ENCODE measurements around the gene ZNF831. TPM values are rescaled to one million over a fixed set of nuclear protein-coding genes. Genes with fewer than 3 reads are reported as not detected.

The ZNF831 gene
- polyA plus RNA-seq, 1 of the 3 experiments (the other 2 are of a cell fraction) = not detected

DNA sequence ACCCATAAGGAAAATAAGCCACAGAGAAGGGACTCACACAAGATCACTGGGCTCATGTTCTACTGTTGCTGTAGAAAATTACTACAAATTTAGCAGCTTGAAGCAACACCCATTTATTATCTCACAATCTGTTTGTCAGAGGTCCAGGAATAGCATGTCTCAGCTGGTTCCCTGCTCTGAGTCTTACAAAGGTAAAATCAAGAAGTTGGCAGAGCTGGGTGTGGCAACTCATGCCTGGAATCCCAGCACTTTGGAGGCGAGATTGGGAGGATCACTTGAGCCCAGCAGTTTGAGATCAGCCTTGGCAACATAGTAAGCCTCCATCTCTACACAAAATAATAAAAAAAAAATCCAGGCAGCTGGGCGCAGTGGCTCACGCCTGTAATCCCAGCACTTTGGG, 28.5 kb upstream of the ZNF831 start (continued):
- TF ChIP-seq, protein P1, sequence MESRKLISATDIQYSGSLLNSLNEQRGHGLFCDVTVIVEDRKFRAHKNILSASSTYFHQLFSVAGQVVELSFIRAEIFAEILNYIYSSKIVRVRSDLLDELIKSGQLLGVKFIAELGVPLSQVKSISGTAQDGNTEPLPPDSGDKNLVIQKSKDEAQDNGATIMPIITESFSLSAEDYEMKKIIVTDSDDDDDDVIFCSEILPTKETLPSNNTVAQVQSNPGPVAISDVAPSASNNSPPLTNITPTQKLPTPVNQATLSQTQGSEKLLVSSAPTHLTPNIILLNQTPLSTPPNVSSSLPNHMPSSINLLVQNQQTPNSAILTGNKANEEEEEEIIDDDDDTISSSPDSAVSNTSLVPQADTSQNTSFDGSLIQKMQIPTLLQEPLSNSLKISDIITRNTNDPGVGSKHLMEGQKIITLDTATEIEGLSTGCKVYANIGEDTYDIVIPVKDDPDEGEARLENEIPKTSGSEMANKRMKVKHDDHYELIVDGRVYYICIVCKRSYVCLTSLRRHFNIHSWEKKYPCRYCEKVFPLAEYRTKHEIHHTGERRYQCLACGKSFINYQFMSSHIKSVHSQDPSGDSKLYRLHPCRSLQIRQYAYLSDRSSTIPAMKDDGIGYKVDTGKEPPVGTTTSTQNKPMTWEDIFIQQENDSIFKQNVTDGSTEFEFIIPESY (IDR thresholded peaks at IDR 0.05; ENCODE audit: borderline replicate concordance, low read depth) = no peak
- TF ChIP-seq, protein P2, sequence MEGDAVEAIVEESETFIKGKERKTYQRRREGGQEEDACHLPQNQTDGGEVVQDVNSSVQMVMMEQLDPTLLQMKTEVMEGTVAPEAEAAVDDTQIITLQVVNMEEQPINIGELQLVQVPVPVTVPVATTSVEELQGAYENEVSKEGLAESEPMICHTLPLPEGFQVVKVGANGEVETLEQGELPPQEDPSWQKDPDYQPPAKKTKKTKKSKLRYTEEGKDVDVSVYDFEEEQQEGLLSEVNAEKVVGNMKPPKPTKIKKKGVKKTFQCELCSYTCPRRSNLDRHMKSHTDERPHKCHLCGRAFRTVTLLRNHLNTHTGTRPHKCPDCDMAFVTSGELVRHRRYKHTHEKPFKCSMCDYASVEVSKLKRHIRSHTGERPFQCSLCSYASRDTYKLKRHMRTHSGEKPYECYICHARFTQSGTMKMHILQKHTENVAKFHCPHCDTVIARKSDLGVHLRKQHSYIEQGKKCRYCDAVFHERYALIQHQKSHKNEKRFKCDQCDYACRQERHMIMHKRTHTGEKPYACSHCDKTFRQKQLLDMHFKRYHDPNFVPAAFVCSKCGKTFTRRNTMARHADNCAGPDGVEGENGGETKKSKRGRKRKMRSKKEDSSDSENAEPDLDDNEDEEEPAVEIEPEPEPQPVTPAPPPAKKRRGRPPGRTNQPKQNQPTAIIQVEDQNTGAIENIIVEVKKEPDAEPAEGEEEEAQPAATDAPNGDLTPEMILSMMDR (IDR thresholded peaks at IDR 0.05) = no peak
- TF ChIP-seq TCF12 (IDR thresholded peaks at IDR 0.05) = no peak
- TF ChIP-seq, protein P3, sequence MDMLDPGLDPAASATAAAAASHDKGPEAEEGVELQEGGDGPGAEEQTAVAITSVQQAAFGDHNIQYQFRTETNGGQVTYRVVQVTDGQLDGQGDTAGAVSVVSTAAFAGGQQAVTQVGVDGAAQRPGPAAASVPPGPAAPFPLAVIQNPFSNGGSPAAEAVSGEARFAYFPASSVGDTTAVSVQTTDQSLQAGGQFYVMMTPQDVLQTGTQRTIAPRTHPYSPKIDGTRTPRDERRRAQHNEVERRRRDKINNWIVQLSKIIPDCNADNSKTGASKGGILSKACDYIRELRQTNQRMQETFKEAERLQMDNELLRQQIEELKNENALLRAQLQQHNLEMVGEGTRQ (IDR thresholded peaks at IDR 0.05; ENCODE audit: borderline replicate concordance, low read depth, low read length) = no peak
- TF ChIP-seq MEF2A (IDR thresholded peaks at IDR 0.05; ENCODE audit: borderline replicate concordance, low read depth) = no peak

DNA sequence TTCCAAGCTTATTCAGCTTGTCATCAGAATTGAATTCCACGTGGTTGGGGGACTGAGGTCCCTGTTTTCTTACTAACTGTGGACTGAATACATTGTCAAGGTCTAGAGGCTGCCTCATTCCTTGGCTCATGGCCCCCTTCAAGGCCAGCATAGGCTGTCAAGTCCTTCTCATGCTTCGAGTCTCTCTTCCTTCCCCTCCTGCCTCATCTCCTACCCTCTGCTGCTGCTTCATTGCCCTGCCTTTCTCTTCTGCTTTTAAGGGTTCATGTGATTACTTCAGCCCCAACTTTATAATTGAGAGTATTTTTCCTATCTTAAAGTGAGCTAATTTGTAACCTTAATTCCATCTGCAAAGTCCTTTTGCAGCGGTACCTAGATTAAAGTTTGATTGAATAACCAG, 27.6 kb upstream of the ZNF831 start:
- WGBS (ENCODE audit: low lambda C conversion rate) = 31% methylated on average over 3 of the region's 3 CpGs
- no peaks in the 10 kb centered on the region for H3K36me3 ChIP-seq (replicated peaks in 1 of 2; ENCODE audit: control insufficient read depth in 1 of 2, insufficient read depth in 2 of 2, low read length in 1 of 2)
- CTCF ChIA-PET = interaction anchor here (1.0 to 1.5 kb wide), 2 partner anchors 11 to 63 kb away, joined by 3 read pairs; no protein-coding TSS in a partner anchor

DNA sequence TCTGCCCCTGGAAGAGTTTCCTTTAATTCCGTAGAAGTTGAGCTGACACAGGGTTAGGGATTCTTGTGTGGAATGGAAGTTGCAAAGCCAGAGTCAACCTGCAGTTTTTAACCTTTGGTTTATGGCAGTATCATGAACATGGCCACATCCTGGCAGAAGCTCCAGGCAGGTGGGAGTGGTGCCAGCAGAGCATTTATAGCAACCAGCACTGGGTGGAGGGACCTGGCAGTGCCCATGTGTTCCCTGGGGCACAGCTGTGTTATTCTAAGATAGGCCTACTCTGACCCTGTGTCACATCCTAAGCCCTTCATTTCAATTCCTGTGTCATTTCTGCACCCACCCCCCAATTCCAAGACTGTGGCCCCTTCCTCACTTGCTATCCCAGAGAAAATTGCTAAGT, 26.1 kb upstream of the ZNF831 start:
- CTCF ChIA-PET = no interaction called here

More for the DNA sequence above, 27.6 kb upstream of the ZNF831 start:
- Histone ChIP-seq H3K9me2 (no peaks in the 10 kb centered on the region), H3K27ac (ENCODE audit: low read depth in 2 of 2, low read length in 1 of 2) (no peak overlapping the region), H2AFZ (ENCODE audit: low read depth) (no peak overlapping the region), H3K79me2 (ENCODE audit: insufficient read depth) (no peaks in the 10 kb centered on the region), H3K4me3 (ENCODE audit: low read depth in 2 of 2, low read length in 1 of 2) (no peak overlapping the region), H4K20me1 (ENCODE audit: insufficient read depth) (no peaks in the 10 kb centered on the region), H3K4me2 (no peak overlapping the region), H3K4me1 (ENCODE audit: control insufficient read depth in 1 of 2, insufficient read depth in 2 of 2, low read depth in 1 of 2, low read length in 1 of 2) (peaks cover 0 to 8% of the 10 kb centered on the region in 2 experiments; a peak in 1 of 4 replicates), H3K27me3 (ENCODE audit: insufficient read depth) (no peaks in the 10 kb centered on the region), H3F3A (replicated peaks; ENCODE audit: insufficient read depth) (no peaks in the 10 kb centered on the region), H3K9ac (no peak overlapping the region), H3K9me3 (no peaks in the 10 kb centered on the region)
- POLR2A ChIA-PET = no interaction called here
- TF ChIP-seq RFX5 (IDR thresholded peaks at IDR 0.05; ENCODE audit: low read length) = no peak
- DNase-seq = no peak

More for the DNA sequence above, 26.1 kb upstream of the ZNF831 start:
- TF ChIP-seq RAD21 (IDR thresholded peaks at IDR 0.05; ENCODE audit: low read length) (no peak), RFX5 (IDR thresholded peaks at IDR 0.05; ENCODE audit: low read length) (no peak), FOXM1 (IDR thresholded peaks at IDR 0.05; ENCODE audit: low read depth) (no peak)
- TF ChIP-seq, protein P4, sequence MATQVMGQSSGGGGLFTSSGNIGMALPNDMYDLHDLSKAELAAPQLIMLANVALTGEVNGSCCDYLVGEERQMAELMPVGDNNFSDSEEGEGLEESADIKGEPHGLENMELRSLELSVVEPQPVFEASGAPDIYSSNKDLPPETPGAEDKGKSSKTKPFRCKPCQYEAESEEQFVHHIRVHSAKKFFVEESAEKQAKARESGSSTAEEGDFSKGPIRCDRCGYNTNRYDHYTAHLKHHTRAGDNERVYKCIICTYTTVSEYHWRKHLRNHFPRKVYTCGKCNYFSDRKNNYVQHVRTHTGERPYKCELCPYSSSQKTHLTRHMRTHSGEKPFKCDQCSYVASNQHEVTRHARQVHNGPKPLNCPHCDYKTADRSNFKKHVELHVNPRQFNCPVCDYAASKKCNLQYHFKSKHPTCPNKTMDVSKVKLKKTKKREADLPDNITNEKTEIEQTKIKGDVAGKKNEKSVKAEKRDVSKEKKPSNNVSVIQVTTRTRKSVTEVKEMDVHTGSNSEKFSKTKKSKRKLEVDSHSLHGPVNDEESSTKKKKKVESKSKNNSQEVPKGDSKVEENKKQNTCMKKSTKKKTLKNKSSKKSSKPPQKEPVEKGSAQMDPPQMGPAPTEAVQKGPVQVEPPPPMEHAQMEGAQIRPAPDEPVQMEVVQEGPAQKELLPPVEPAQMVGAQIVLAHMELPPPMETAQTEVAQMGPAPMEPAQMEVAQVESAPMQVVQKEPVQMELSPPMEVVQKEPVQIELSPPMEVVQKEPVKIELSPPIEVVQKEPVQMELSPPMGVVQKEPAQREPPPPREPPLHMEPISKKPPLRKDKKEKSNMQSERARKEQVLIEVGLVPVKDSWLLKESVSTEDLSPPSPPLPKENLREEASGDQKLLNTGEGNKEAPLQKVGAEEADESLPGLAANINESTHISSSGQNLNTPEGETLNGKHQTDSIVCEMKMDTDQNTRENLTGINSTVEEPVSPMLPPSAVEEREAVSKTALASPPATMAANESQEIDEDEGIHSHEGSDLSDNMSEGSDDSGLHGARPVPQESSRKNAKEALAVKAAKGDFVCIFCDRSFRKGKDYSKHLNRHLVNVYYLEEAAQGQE (IDR thresholded peaks at IDR 0.05; ENCODE audit: low read depth, low read length) = no peak
- Histone ChIP-seq H3K4me1 (ENCODE audit: control insufficient read depth in 1 of 2, insufficient read depth in 2 of 2, low read depth in 1 of 2, low read length in 1 of 2) (peaks cover 0 to 8% of the 10 kb centered on the region in 2 experiments; a peak in 1 of 4 replicates), H3K9me3 (no peaks in the 10 kb centered on the region), H3F3A (replicated peaks; ENCODE audit: insufficient read depth) (no peaks in the 10 kb centered on the region), H3K9ac (no peak overlapping the region), H3K79me2 (ENCODE audit: insufficient read depth) (no peaks in the 10 kb centered on the region), H3K27me3 (ENCODE audit: insufficient read depth) (no peaks in the 10 kb centered on the region), H2AFZ (ENCODE audit: low read depth) (no peak overlapping the region), H3K4me2 (no peak overlapping the region), H4K20me1 (ENCODE audit: insufficient read depth) (no peaks in the 10 kb centered on the region), H3K9me2 (no peaks in the 10 kb centered on the region), H3K4me3 (ENCODE audit: low read depth in 2 of 2, low read length in 1 of 2) (no peak overlapping the region), H3K27ac (ENCODE audit: low read depth in 2 of 2, low read length in 1 of 2) (no peak overlapping the region), H3K36me3 (replicated peaks in 1 of 2; ENCODE audit: control insufficient read depth in 1 of 2, insufficient read depth in 2 of 2, low read length in 1 of 2) (no peaks in the 10 kb centered on the region)
- POLR2A ChIA-PET = no interaction called here
- no peak for DNase-seq
- 53% methylated on average over 1 of the region's 1 CpG for WGBS (ENCODE audit: low lambda C conversion rate)
